Measurements from ENCODE around the gene ZNF330. TPM values are rescaled to one million over a fixed set of nuclear protein-coding genes. Genes with fewer than 3 reads are reported as not detected.

Gene ZNF330
- total and polyA plus RNA-seq, 10 of the 15 experiments (the other 5 are each of a cell fraction or from before 2014, with no cell fraction given) = 31.3 to 57.6 (median 44.3) TPM

GRCh38 chr4:141193516-141194034, 27.1 kb upstream of the ZNF330 start:
- ChIA-PET POLR2A (no interaction called here), RAD21 (ENCODE audit: unreplicated experiment) (no interaction called here), CTCF (interaction anchor here (1.1 kb wide), 1 partner anchor 10 kb away, joined by 3 read pairs; no protein-coding TSS in a partner anchor), SMC1A (ENCODE audit: uncharacterized antibody, unreplicated experiment) (no interaction called here)
- no peak overlapping the region for H2AFZ ChIP-seq (ENCODE audit: control insufficient read depth, low read depth, low read length)
- H3K27me3 ChIP-seq (replicated peaks in 1 of 2; ENCODE audit: control insufficient read depth in 2 of 2, insufficient read depth in 2 of 2, low read length in 1 of 2) = no peaks in the 10 kb centered on the region
- H3K36me3 ChIP-seq (ENCODE audit: control insufficient read depth in 2 of 2, insufficient read depth in 2 of 2, low read length in 1 of 2) = no peaks in the 10 kb centered on the region
- 0% methylated on average over 2 of the region's 2 CpGs for WGBS (ENCODE audit: insufficient coverage, insufficient replicate concordance, low lambda C conversion rate, missing lambda C conversion rate)
- H3K9ac ChIP-seq (ENCODE audit: control insufficient read depth, insufficient read depth, low read length) = no peak overlapping the region
- H4K20me1 ChIP-seq (ENCODE audit: control insufficient read depth, insufficient read depth) = no peaks in the 10 kb centered on the region
- FAIRE-seq (no peak), ATAC-seq (no peak), DNase-seq (ENCODE audit: low read depth, low spot score) (no peak)
- no TSS peak for BruUV-seq (replicated peaks)
- in situ Hi-C loops (cut with MboI) = no loop called here
- no peak for TF ChIP-seq ATF3 (IDR thresholded peaks at IDR 0.05; ENCODE audit: borderline replicate concordance, extremely low read depth, low read depth, low read length)
- no peak overlapping the region for H3K4me2 ChIP-seq (ENCODE audit: control insufficient read depth, insufficient read depth)
- no peak overlapping the region for H3K4me3 ChIP-seq
- H3K4me1 ChIP-seq (ENCODE audit: control insufficient read depth, insufficient read depth, low read length) = no peaks in the 10 kb centered on the region
- H3K27ac ChIP-seq (ENCODE audit: control insufficient read depth, insufficient read depth) = no peak overlapping the region
- no peaks in the 10 kb centered on the region for H3K79me2 ChIP-seq (ENCODE audit: control insufficient read depth, insufficient read depth, low read length)
- H3K9me3 ChIP-seq (replicated peaks; ENCODE audit: control insufficient read depth, insufficient read depth, low read length) = no peaks in the 10 kb centered on the region
- intact Hi-C loops (cut with micrococcal nuclease; ENCODE audit: unreplicated experiment) = no loop called here

- no peak for ATAC-seq
- no peak for TF ChIP-seq CTCF (IDR thresholded peaks at IDR 0.05 in 2 of 3, conservative IDR thresholded peaks at IDR 0.05 in 1 of 3; ENCODE audit: control insufficient read depth in 2 of 3, extremely low read depth in 1 of 3, insufficient read depth in 1 of 3, low read depth in 3 of 3, low read length in 3 of 3)
- no peak for TF ChIP-seq ZNF687 (IDR thresholded peaks at IDR 0.05)
- no peak for TF ChIP-seq NR2C2 (IDR thresholded peaks at IDR 0.05; ENCODE audit: borderline replicate concordance, control insufficient read depth, insufficient read length, low read depth)
- TF ChIP-seq ETV6 (conservative IDR thresholded peaks at IDR 0.05 in 1 of 2, IDR thresholded peaks at IDR 0.05 in 1 of 2; ENCODE audit: borderline replicate concordance in 1 of 2, low read depth in 1 of 2) = no peak
- TF ChIP-seq SMARCA5 (IDR thresholded peaks at IDR 0.05) = no peak
- no peak for TF ChIP-seq ZNF622 (IDR thresholded peaks at IDR 0.05)
- TF ChIP-seq RAD51 (IDR thresholded peaks at IDR 0.05) = no peak
These were observed 25.5 kb upstream of the ZNF330 start for GRCh38 chr4:141195095-141195707.

More at GRCh38 chr4:141195095-141195707, 25.5 kb upstream of the ZNF330 start:
- H3K9ac ChIP-seq (ENCODE audit: control insufficient read depth, insufficient read depth, low read length) = no peak overlapping the region
- H3K27me3 ChIP-seq (replicated peaks in 1 of 2; ENCODE audit: control insufficient read depth in 2 of 2, insufficient read depth in 2 of 2, low read length in 1 of 2) = no peaks in the 10 kb centered on the region
- no peak overlapping the region for H2AFZ ChIP-seq (ENCODE audit: control insufficient read depth, low read depth, low read length)
- H4K20me1 ChIP-seq (ENCODE audit: control insufficient read depth, insufficient read depth) = no peaks in the 10 kb centered on the region
- ChIA-PET CTCF (no interaction called here), RAD21 (ENCODE audit: unreplicated experiment) (no interaction called here), SMC1A (ENCODE audit: uncharacterized antibody, unreplicated experiment) (no interaction called here), POLR2A (no interaction called here)
- H3K4me3 ChIP-seq = no peak overlapping the region
- no peaks in the 10 kb centered on the region for H3K79me2 ChIP-seq (ENCODE audit: control insufficient read depth, insufficient read depth, low read length)
- in situ Hi-C loops (cut with MboI) = no loop called here
- DNase-seq (ENCODE audit: low read depth, low spot score) (no peak), FAIRE-seq (no peak)
- H3K4me2 ChIP-seq (ENCODE audit: control insufficient read depth, insufficient read depth) = no peak overlapping the region
- intact Hi-C loops (cut with micrococcal nuclease; ENCODE audit: unreplicated experiment) = no loop called here
- H3K9me3 ChIP-seq (replicated peaks; ENCODE audit: control insufficient read depth, insufficient read depth, low read length) = no peaks in the 10 kb centered on the region
- H3K27ac ChIP-seq (ENCODE audit: control insufficient read depth, insufficient read depth) = no peak overlapping the region
- WGBS (ENCODE audit: insufficient coverage, insufficient replicate concordance, low lambda C conversion rate, missing lambda C conversion rate) = 3% methylated on average over 2 of the region's 2 CpGs
- BruUV-seq (replicated peaks) = no TSS peak
- H3K36me3 ChIP-seq (ENCODE audit: control insufficient read depth in 2 of 2, insufficient read depth in 2 of 2, low read length in 1 of 2) = no peaks in the 10 kb centered on the region
- no peaks in the 10 kb centered on the region for H3K4me1 ChIP-seq (ENCODE audit: control insufficient read depth, insufficient read depth, low read length)

Data from GM12878 (cell line).